ENCODE results near the gene EEFSEC.

DNA sequence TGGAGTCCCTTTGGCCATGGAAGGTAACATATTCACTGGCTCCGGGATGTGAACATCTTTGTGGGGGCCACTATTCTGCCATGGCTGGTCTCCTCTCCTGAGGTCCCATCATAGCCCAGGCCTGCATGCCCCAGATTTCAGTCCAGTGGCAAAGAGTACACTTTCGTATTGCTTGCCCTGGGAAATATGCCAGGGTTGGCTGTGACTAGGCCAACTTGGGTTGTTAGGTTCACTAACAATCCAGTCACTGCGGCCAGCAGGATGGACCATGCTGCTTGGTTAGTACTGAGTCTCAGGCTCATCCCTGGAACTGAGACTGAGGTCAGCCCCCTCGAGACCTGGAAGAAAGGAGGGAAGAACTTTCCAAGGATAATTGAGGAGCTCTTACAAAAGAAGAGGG is 9.8 kb upstream of the EEFSEC start:
- TF ChIP-seq, protein P1, sequence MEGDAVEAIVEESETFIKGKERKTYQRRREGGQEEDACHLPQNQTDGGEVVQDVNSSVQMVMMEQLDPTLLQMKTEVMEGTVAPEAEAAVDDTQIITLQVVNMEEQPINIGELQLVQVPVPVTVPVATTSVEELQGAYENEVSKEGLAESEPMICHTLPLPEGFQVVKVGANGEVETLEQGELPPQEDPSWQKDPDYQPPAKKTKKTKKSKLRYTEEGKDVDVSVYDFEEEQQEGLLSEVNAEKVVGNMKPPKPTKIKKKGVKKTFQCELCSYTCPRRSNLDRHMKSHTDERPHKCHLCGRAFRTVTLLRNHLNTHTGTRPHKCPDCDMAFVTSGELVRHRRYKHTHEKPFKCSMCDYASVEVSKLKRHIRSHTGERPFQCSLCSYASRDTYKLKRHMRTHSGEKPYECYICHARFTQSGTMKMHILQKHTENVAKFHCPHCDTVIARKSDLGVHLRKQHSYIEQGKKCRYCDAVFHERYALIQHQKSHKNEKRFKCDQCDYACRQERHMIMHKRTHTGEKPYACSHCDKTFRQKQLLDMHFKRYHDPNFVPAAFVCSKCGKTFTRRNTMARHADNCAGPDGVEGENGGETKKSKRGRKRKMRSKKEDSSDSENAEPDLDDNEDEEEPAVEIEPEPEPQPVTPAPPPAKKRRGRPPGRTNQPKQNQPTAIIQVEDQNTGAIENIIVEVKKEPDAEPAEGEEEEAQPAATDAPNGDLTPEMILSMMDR (IDR thresholded peaks at IDR 0.05), result no peak
- no peak for TF ChIP-seq POLR2AphosphoS5 (IDR thresholded peaks at IDR 0.05)
- TF ChIP-seq EP300 (IDR thresholded peaks at IDR 0.05), result no peak
- TF ChIP-seq POLR2A (IDR thresholded peaks at IDR 0.05), result no peak
